Gastroesophageal sphincter (tissue), 4 donors: Measurements from ENCODE around the gene FAM219A. TPM values are rescaled to one million over a fixed set of nuclear protein-coding genes. Genes with fewer than 3 reads are reported as not detected.

Source experiments
- ATAC-seq: fragments of 150-250 bp; one replicate; pipeline ENCODE4 v1.9.1; 2016; ENCODE audit warnings: mild to moderate bottlenecking, moderate library complexity
- H3K27ac ChIP-seq, 4 donors: fragments of 200-600 bp; sonication (generic) in 3 of 4; 1 replicate in 3 of 4; 2 replicates in 1 of 4; pipeline ENCODE4 v1.5.1; 2016 to 2019
- H3K27me3 ChIP-seq: fragments of 200-600 bp; sonication (generic); one replicate; pipeline ENCODE4 v1.5.1; 2019
- H3K36me3 ChIP-seq, 2 donors: fragments of 200-600 bp; sonication (generic); one replicate each; pipeline ENCODE4 v1.5.1; 2019; ENCODE audit warnings: control low read depth in 1 of 2
- H3K4me1 ChIP-seq, 3 donors: fragments of 200-600 bp; sonication (generic); 1 replicate in 2 of 3; 2 replicates in 1 of 3; pipeline ENCODE4 v1.5.1; 2016 to 2019; ENCODE audit warnings: control low read depth in 2 of 3
- H3K4me3 ChIP-seq, 2 donors: fragments of 200-600 bp; sonication (generic); one replicate each; pipeline ENCODE4 v1.5.1; 2019; ENCODE audit warnings: mild to moderate bottlenecking in 1 of 2, moderate library complexity in 1 of 2
- H3K9me3 ChIP-seq, 3 donors: fragments of 200-600 bp; sonication (generic); one replicate each; pipeline ENCODE4 v1.5.1; 2017 to 2019; ENCODE audit warnings: control low read depth in 2 of 3
- EP300 ChIP-seq: sonication (generic); formaldehyde crosslinking; IDR thresholded peaks from one replicate; pipeline ENCODE4 v1.6.1; 2017; ENCODE audit warnings: antibody characterized with exemption, mild to moderate bottlenecking
- POLR2A ChIP-seq, 2 donors: fragments of 450-650 bp; IDR thresholded peaks; one replicate each; pipeline ENCODE4 v1.6.1; 2017; ENCODE audit warnings: antibody characterized with exemption in 2 of 2, mild to moderate bottlenecking in 2 of 2, moderate library complexity in 1 of 2
- POLR2AphosphoS5 ChIP-seq: sonication (generic); formaldehyde crosslinking; IDR thresholded peaks from one replicate; pipeline ENCODE4 v1.6.1; 2017; ENCODE audit warnings: antibody characterized with exemption
- WGBS, 2 donors: methylation state at CpG; one replicate each; pipeline ENCODE4 v1.1.5; 2018; ENCODE audit warnings: low coverage in 1 of 2; 5-methylcytosine and 5-hydroxymethylcytosine counted together
- total RNA-seq, 4 donors: library from RNA; depleted of rRNA; stranded (reverse); fragments of >200 nt; gene quantifications; one replicate each; pipeline ENCODE4 v1.1.0, GENCODE V29; 2016
- TF ChIP-seq, protein P1 (sequence below), 4 experiments: fragments of 200-600 bp in 2 of 4; fragments of 450-650 bp in 2 of 4; sonication (generic) in 1 of 4; IDR thresholded peaks; one replicate each; pipeline ENCODE4 v1.5.1; 2017 to 2019; ENCODE audit warnings: antibody characterized with exemption in 4 of 4, mild to moderate bottlenecking in 2 of 4, moderate library complexity in 2 of 4

Gene FAM219A
- total RNA-seq, 4 donors from 2014 or later, result 11.2 to 18.4 (median 13.4) TPM

DNA sequence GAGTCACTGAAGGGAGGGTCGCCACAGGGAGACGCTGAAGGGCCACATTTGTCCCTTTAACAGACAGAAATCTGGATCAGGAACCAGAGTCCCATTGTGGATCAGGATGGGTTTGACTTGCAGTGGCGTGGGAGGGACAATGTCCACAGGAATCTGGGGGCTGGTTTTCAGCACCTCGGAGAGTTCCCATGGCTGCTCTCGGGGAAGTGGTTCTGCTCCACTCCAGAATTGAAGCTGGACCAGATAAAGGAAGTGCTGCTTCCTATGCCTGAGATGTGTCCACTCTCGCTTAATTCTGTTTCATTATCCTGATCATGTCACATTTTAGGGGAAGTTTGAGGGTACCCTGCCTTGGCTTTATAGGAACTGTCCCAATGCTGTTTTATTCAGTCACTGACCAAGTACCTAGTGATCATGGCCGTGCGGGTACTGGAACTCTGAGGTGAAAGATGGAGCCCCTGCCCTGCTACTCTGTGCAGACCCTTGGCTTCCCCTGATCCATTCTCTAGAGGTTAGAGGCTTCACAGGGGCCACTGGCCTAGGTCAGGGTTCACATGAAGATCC is 35.7 kb upstream of the FAM219A start:
- Histone ChIP-seq H3K27me3 (peaks cover 13% of the 10 kb centered on the region), H3K4me3 (no peak overlapping the region), H3K36me3 (no peaks in the 10 kb centered on the region), H3K4me1 (no peaks in the 10 kb centered on the region), H3K27ac (no peak overlapping the region), H3K9me3 (no peaks in the 10 kb centered on the region)
- WGBS, 2 donors, result 59 to 67% methylated on average over 3 of the region's 8 CpGs
- TF ChIP-seq POLR2A (IDR thresholded peaks at IDR 0.05) (no peak), POLR2AphosphoS5 (no peak), EP300 (no peak)
- TF ChIP-seq, protein P1, sequence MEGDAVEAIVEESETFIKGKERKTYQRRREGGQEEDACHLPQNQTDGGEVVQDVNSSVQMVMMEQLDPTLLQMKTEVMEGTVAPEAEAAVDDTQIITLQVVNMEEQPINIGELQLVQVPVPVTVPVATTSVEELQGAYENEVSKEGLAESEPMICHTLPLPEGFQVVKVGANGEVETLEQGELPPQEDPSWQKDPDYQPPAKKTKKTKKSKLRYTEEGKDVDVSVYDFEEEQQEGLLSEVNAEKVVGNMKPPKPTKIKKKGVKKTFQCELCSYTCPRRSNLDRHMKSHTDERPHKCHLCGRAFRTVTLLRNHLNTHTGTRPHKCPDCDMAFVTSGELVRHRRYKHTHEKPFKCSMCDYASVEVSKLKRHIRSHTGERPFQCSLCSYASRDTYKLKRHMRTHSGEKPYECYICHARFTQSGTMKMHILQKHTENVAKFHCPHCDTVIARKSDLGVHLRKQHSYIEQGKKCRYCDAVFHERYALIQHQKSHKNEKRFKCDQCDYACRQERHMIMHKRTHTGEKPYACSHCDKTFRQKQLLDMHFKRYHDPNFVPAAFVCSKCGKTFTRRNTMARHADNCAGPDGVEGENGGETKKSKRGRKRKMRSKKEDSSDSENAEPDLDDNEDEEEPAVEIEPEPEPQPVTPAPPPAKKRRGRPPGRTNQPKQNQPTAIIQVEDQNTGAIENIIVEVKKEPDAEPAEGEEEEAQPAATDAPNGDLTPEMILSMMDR (IDR thresholded peaks at IDR 0.05), result no peak
- ATAC-seq, result no peak

DNA sequence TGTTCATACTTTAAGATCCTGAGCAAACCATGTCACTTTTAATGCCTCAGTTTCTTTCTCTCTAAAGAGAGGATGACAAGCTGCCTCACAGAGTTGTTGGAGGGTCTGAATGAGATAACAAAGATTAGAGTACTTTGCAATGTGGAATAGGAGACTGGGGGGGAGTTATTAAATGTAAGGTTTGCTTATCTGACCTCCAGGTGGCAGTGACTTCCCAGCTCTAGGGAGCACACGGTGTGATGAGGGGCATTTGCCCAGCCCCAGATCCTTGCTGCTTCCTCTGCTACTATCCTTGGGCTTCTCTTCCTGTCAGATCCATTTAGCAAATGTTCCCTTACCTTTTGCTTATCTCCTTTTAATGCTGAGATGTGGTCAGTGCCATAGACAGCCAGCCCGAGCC is 33.7 kb upstream of the FAM219A start:
- Histone ChIP-seq H3K27me3 (peaks cover 19% of the 10 kb centered on the region), H3K9me3 (no peaks in the 10 kb centered on the region), H3K4me1 (no peaks in the 10 kb centered on the region), H3K27ac (no peak overlapping the region), H3K36me3 (no peaks in the 10 kb centered on the region), H3K4me3 (no peak overlapping the region)
- WGBS, 2 donors, result 0 to 8% methylated on average over 1 to 2 of the region's 2 CpGs
- TF ChIP-seq POLR2A (IDR thresholded peaks at IDR 0.05) (no peak), POLR2AphosphoS5 (no peak), EP300 (no peak)
- TF ChIP-seq, protein P1 (IDR thresholded peaks at IDR 0.05), result no peak
- ATAC-seq, result no peak

DNA sequence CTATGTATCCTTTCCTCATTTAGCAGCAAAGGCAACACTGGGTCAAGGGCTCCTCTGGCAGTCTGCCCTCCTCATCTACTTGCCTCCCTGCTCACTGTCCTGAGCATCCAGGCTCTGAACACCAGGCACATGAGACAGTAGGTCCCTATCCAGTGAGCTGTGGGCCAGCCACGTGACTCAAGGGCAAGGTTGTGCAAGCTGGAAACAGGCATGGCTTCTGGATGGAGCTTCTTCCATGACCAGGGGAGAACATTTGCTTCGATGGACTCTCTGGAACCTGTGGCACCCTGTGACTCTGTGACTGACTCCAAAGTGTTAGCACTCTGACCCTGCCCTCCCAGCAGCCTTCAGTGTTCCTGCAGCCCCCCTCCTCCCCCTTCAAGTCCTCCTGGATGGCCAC is 33.2 kb upstream of the FAM219A start:
- no peak overlapping the region for H3K4me3 ChIP-seq
- H3K27ac ChIP-seq, result no peak overlapping the region
- whole genome bisulfite sequencing, 2 donors, result no CpG with 5 or more reads among the region's 2 CpGs
- no peaks in the 10 kb centered on the region for H3K36me3 ChIP-seq
- no peaks in the 10 kb centered on the region for H3K4me1 ChIP-seq
- no peak for ATAC-seq
- H3K27me3 ChIP-seq, result peaks cover 19% of the 10 kb centered on the region
- TF ChIP-seq EP300, result no peak
- no peak for TF ChIP-seq POLR2A (IDR thresholded peaks at IDR 0.05)
- TF ChIP-seq, protein P1 (IDR thresholded peaks at IDR 0.05), result no peak
- no peak for TF ChIP-seq POLR2AphosphoS5
- no peaks in the 10 kb centered on the region for H3K9me3 ChIP-seq

DNA sequence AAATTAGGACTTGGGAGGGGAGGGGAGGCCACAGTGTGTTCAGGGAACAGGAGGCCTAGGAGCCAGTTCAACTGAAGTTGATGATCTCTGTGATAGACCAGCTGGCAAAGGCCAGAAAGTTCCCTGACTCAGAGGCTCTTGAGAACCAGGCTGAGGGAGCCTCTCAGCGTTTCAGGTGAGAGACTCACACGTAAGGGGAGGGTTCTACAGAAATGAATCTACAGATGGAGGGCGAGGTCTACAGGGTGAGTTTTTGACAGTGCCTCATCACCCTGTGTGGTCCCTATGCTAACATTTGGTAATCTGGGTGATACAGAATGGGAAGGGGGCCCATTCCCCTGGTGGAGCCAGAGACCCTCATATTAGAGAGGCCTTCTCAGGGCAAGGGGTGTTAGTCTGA is 32.4 kb upstream of the FAM219A start:
- Histone ChIP-seq H3K27me3 (peaks cover 19% of the 10 kb centered on the region), H3K4me1 (no peaks in the 10 kb centered on the region), H3K9me3 (no peaks in the 10 kb centered on the region), H3K27ac (no peak overlapping the region), H3K4me3 (no peak overlapping the region), H3K36me3 (no peaks in the 10 kb centered on the region)
- ATAC-seq, result no peak
- TF ChIP-seq, protein P1 (IDR thresholded peaks at IDR 0.05), result no peak
- TF ChIP-seq POLR2A (IDR thresholded peaks at IDR 0.05), result no peak
- no peak for TF ChIP-seq POLR2AphosphoS5
- WGBS, 2 donors, result 40% methylated on average over 2 of the region's 3 CpGs; no CpG with 5 or more reads in 1 of the 2 donors

- no peak overlapping the region for H3K4me3 ChIP-seq
- H3K4me1 ChIP-seq, result no peaks in the 10 kb centered on the region
- no peak for ATAC-seq
- no peaks in the 10 kb centered on the region for H3K9me3 ChIP-seq
- no peaks in the 10 kb centered on the region for H3K36me3 ChIP-seq
- peaks cover 19% of the 10 kb centered on the region for H3K27me3 ChIP-seq
- WGBS, 2 donors, result 60% methylated on average over 1 of the region's 1 CpG; no CpG with 5 or more reads in 1 of the 2 donors
- TF ChIP-seq POLR2AphosphoS5 (no peak), POLR2A (IDR thresholded peaks at IDR 0.05) (no peak), EP300 (no peak)
- TF ChIP-seq, protein P1 (IDR thresholded peaks at IDR 0.05), result no peak
- no peak overlapping the region for H3K27ac ChIP-seq
Observed at GRCh38 chr9:34490360-34490759, 32.0 kb upstream of the FAM219A start.
